ENCODE measurements around the gene HOXA9. TPM values are rescaled to one million over a fixed set of nuclear protein-coding genes. Genes with fewer than 3 reads are reported as not detected.

The HOXA9 gene
- total RNA-seq, 4 donors from 2014 or later = 5.4 to 10.9 (median 9.0) TPM

- no peak for TF ChIP-seq CTCF (IDR thresholded peaks at IDR 0.05; ENCODE audit: low read depth)
Observed at GRCh38 chr7:27210441-27211083, 45.2 kb upstream of the HOXA9 start.

GRCh38 chr7:27209933-27210440, 44.6 kb upstream of the HOXA9 start:
- TF ChIP-seq CTCF (IDR thresholded peaks at IDR 0.05; ENCODE audit: low read depth) = no peak

- TF ChIP-seq CTCF (IDR thresholded peaks at IDR 0.05; ENCODE audit: low read depth) = no peak
Observed at GRCh38 chr7:27208998-27209397, 43.7 kb upstream of the HOXA9 start.

- no peak for TF ChIP-seq CTCF (IDR thresholded peaks at IDR 0.05; ENCODE audit: low read depth)
Observed at GRCh38 chr7:27207348-27207985, 42.1 kb upstream of the HOXA9 start.

GRCh38 chr7:27205325-27206280, 40.3 kb upstream of the HOXA9 start:
- no peak for TF ChIP-seq CTCF (IDR thresholded peaks at IDR 0.05; ENCODE audit: low read depth)

GRCh38 chr7:27204851-27205322, 39.5 kb upstream of the HOXA9 start:
- no peak for TF ChIP-seq CTCF (IDR thresholded peaks at IDR 0.05; ENCODE audit: low read depth)

Measured in subcutaneous adipose tissue (tissue), 4 donors.